ENCODE measurements around the gene CNTNAP2. TPM values are rescaled to one million over a fixed set of nuclear protein-coding genes. Genes with fewer than 3 reads are reported as not detected.

Gene CNTNAP2
- total RNA-seq, 2 experiments from 2014 or later: not detected

- no peaks in the 10 kb centered on the region for H3K36me3 ChIP-seq (ENCODE audit: insufficient read depth, low read length)
- H3K9me3 ChIP-seq (ENCODE audit: control insufficient read depth in 1 of 2, insufficient read depth in 1 of 2, low read length in 2 of 2): no peaks in the 10 kb centered on the region
- no peaks in the 10 kb centered on the region for H3K4me1 Mint-ChIP-seq (ENCODE audit: low read depth)
- TF ChIP-seq CTCF (IDR thresholded peaks at IDR 0.05): no peak
- H3K4me3 Mint-ChIP-seq: no peak overlapping the region
- CTCF ChIA-PET: no interaction called here
- peaks cover 6% of the 10 kb centered on the region for H3K27me3 Mint-ChIP-seq
- H3K36me3 Mint-ChIP-seq (ENCODE audit: low read depth): no peaks in the 10 kb centered on the region
- H3K4me1 ChIP-seq (ENCODE audit: insufficient read depth, low read length): no peaks in the 10 kb centered on the region
- no peak for ATAC-seq (ENCODE audit: poor library complexity)
- H3K4me3 ChIP-seq (ENCODE audit: low read length): no peak overlapping the region
- intact Hi-C loops (cut with DNase I, micrococcal nuclease): no loop called here
- H3K9me3 Mint-ChIP-seq: peaks cover 3% of the 10 kb centered on the region
- no peaks in the 10 kb centered on the region for H3K27me3 ChIP-seq (ENCODE audit: control insufficient read depth in 1 of 2, insufficient read depth in 2 of 2, low read length in 2 of 2)
- POLR2A ChIA-PET: no interaction called here
- H3K27ac Mint-ChIP-seq: no peak overlapping the region
- DNase-seq: no peak
- no peak overlapping the region for H3K27ac ChIP-seq (ENCODE audit: low read depth in 1 of 2, low read length in 2 of 2)
Measured at GRCh38 chr7:148127374-148127773, 2010.8 kb downstream of the CNTNAP2 start.

- Mint-ChIP-seq H3K4me3 (no peak overlapping the region), H3K36me3 (ENCODE audit: low read depth) (no peaks in the 10 kb centered on the region), H3K4me1 (ENCODE audit: low read depth) (no peaks in the 10 kb centered on the region), H3K9me3 (no peaks in the 10 kb centered on the region), H3K27ac (no peak overlapping the region), H3K27me3 (peaks cover 14% of the 10 kb centered on the region)
- Histone ChIP-seq H3K4me3 (ENCODE audit: low read length) (no peak overlapping the region), H3K4me1 (ENCODE audit: insufficient read depth, low read length) (no peaks in the 10 kb centered on the region), H3K27ac (ENCODE audit: low read depth in 1 of 2, low read length in 2 of 2) (no peak overlapping the region), H3K9me3 (ENCODE audit: control insufficient read depth in 1 of 2, insufficient read depth in 1 of 2, low read length in 2 of 2) (no peaks in the 10 kb centered on the region), H3K36me3 (ENCODE audit: insufficient read depth, low read length) (no peaks in the 10 kb centered on the region), H3K27me3 (ENCODE audit: control insufficient read depth in 1 of 2, insufficient read depth in 2 of 2, low read length in 2 of 2) (no peaks in the 10 kb centered on the region)
- intact Hi-C loops (cut with DNase I, micrococcal nuclease): no loop called here
- TF ChIP-seq CTCF (IDR thresholded peaks at IDR 0.05): no peak
- ChIA-PET POLR2A (no interaction called here), CTCF (no interaction called here)
- ATAC-seq (ENCODE audit: poor library complexity) (no peak), DNase-seq (no peak)
Measured at GRCh38 chr7:148129023-148129422, 2012.4 kb downstream of the CNTNAP2 start.

GRCh38 chr7:148135116-148135515 lies 2018.5 kb downstream of the CNTNAP2 start:
- Mint-ChIP-seq H3K4me1 (ENCODE audit: low read depth) (no peaks in the 10 kb centered on the region), H3K27me3 (peaks cover 14% of the 10 kb centered on the region), H3K4me3 (no peak overlapping the region), H3K9me3 (no peaks in the 10 kb centered on the region), H3K27ac (no peak overlapping the region), H3K36me3 (ENCODE audit: low read depth) (no peaks in the 10 kb centered on the region)
- no peak for TF ChIP-seq CTCF (IDR thresholded peaks at IDR 0.05)
- ATAC-seq (ENCODE audit: poor library complexity) (no peak), DNase-seq (no peak)
- H3K27me3 ChIP-seq (ENCODE audit: control insufficient read depth in 1 of 2, insufficient read depth in 2 of 2, low read length in 2 of 2): no peaks in the 10 kb centered on the region
- no peak overlapping the region for H3K4me3 ChIP-seq (ENCODE audit: low read length)
- H3K27ac ChIP-seq (ENCODE audit: low read depth in 1 of 2, low read length in 2 of 2): no peak overlapping the region
- no peaks in the 10 kb centered on the region for H3K4me1 ChIP-seq (ENCODE audit: insufficient read depth, low read length)
- H3K9me3 ChIP-seq (ENCODE audit: control insufficient read depth in 1 of 2, insufficient read depth in 1 of 2, low read length in 2 of 2): peaks cover 0 to 5% of the 10 kb centered on the region in 2 experiments
- CTCF ChIA-PET: no interaction called here
- no peaks in the 10 kb centered on the region for H3K36me3 ChIP-seq (ENCODE audit: insufficient read depth, low read length)
- POLR2A ChIA-PET: no interaction called here
- intact Hi-C loops (cut with DNase I, micrococcal nuclease): no loop called here

Data from CD4-positive, alpha-beta T cell (primary cell).